Esophagus mucosa (tissue), 1 donor: ENCODE results near the gene PLK5. TPM values are rescaled to one million over a fixed set of nuclear protein-coding genes. Genes with fewer than 3 reads are reported as not detected.

Experiments used
- ATAC-seq: fragments of 200-7000 bp; cut with Tn5 transposase; one replicate; pipeline ENCODE4 v1.9.1; 2020
- total RNA-seq: library from RNA; stranded (reverse); gene quantifications from one replicate; pipeline ENCODE4 v1.2.4, GENCODE V29; 2023
- donor health status: DM: yes; HTN: yes; CAD: no.

The PLK5 gene
- total RNA-seq, 1 donor from 2014 or later: not detected

GRCh38 chr19:1580382-1580781 is 56.5 kb downstream of the PLK5 start:
- ATAC-seq: no peak

- no peak for ATAC-seq
These were observed 57.1 kb downstream of the PLK5 start for GRCh38 chr19:1580957-1581356.

GRCh38 chr19:1582201-1582600 is 58.3 kb downstream of the PLK5 start:
- ATAC-seq: no peak

- ATAC-seq: peak; percentile 7
These were observed 60.8 kb downstream of the PLK5 start for GRCh38 chr19:1584500-1585242.

DNA sequence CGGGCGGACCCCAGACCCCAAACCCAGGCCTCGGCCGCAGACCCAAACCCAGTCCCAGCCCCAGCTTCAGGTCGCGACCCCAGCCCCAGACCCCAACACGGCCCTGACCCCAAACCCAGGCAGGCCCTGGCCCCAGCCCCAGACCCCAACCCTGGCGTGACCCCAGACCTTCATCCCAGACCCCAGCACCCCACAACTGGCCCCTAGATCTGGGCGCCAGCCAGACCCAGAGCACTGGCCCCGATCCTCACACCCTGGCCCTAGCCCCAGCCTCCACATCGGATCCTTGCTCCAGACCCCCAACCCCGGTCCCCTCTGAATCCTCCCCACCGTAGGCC is 61.3 kb downstream of the PLK5 start:
- peak; percentile 9 for ATAC-seq

Other genes starting within 250 kb of the PLK5 start
- gene FAM174C, start 248.5 kb upstream of the PLK5 start, total RNA-seq: 41.2 TPM
- 0.40 TPM for gene EFNA2, start 238.2 kb upstream of the PLK5 start, total RNA-seq
- 120 TPM for gene NDUFS7, start 140.2 kb upstream of the PLK5 start, total RNA-seq
- gene GAMT, start 122.5 kb upstream of the PLK5 start, total RNA-seq: 19.2 TPM
- 91.6 TPM for gene DAZAP1, start 116.5 kb upstream of the PLK5 start, total RNA-seq
- gene RPS15, start 85.7 kb upstream of the PLK5 start, total RNA-seq: 1,167 TPM
- 0.48 TPM for gene APC2, start 74.0 kb upstream of the PLK5 start, total RNA-seq
- gene C19orf25, start 44.9 kb upstream of the PLK5 start, total RNA-seq: 19.2 TPM
- 1.2 TPM for gene PCSK4, start 33.7 kb upstream of the PLK5 start, total RNA-seq
- gene REEP6, start 32.9 kb upstream of the PLK5 start, total RNA-seq: 8.5 TPM
- 6.7 TPM for gene ADAMTSL5, start 11.1 kb upstream of the PLK5 start, total RNA-seq
- 17.8 TPM for gene MEX3D, start 44.2 kb downstream of the PLK5 start, total RNA-seq
- gene MBD3, start 68.8 kb downstream of the PLK5 start, total RNA-seq: 44.2 TPM
- 225 TPM for gene UQCR11, start 81.4 kb downstream of the PLK5 start, total RNA-seq
- 39.5 TPM for gene TCF3, start 128.5 kb downstream of the PLK5 start, total RNA-seq
- not detected for gene ONECUT3, start 229.4 kb downstream of the PLK5 start, total RNA-seq